HL-60/S4 treated with retinoic acid at 250 ng/mL for 4 days and 3 days (cell line): ENCODE measurements around the gene BMPR1A.
"Not testable (repeated sequence)": the region's sequence is repeated elsewhere in the genome, so short reads cannot be mapped to it uniquely, and the experiment has no call there.

Experiments used
- in situ Hi-C: fragments of 300-500 bp; cut with MboI; formaldehyde crosslinking; loops from 2 replicates; pipeline ENCODE4 v1.7.0; 2022; ENCODE audit warnings: low sequenced_read_pairs

BMPR1A gene

DNA sequence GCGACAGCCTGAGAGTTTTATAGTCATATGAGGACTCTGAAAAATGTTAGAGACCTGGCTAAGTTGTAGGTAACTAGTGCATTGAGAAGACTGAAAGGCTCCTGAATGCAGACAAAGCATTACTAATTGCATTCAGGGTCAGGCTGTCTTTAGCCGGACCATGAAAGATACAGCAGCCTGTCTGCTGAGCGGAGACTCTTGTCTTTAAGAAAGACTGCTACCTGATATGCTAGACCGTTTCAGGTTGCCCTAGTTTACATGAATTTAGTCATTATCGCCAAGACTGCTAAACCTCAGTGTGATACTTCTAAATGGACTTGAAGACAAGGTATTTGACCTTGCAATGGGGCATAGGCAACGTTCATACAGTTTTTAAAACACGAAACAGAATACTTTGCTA is 81.2 kb downstream of the BMPR1A start:
- in situ Hi-C loops: no loop called here

DNA sequence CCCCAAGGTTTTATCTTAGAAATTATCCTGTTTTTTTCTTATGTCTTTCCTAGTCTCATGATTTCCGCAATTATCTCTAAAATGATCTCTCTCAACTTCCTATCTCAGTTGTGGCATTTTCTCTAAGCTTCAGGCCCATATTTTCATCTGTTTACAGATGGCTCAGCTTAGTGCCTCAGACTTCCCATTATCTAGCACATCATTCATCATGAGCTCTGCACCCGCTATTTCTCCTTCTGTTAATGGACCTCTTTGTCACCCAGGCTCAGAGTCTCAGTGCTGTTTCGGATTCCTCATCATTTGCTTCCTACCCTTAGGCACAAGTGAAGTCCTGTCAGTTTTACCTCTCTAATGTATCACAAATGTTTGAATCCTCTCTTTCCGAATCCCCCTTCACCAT is 84.1 kb downstream of the BMPR1A start:
- in situ Hi-C loops: no loop called here

DNA sequence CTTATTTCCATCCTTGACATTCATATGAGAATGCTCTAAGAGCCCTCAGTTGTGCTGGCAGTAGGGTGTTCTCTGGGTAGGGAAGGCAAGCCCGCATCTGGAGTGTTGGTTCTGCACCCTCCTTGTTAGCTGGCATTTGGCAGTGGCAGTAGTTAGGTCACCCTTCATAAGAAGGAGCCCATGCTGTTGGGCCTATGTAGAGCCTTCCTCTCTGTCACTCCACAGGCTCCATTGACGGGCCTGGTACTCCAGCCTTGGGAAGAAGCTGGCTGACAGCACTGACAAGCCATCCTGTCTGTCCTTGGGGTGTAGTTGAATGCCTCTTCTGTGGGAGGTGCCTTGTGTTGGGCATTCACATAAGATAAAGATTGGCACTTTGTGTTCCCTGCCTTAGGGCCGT is 89.7 kb downstream of the BMPR1A start:
- in situ Hi-C loops: no loop called here

DNA sequence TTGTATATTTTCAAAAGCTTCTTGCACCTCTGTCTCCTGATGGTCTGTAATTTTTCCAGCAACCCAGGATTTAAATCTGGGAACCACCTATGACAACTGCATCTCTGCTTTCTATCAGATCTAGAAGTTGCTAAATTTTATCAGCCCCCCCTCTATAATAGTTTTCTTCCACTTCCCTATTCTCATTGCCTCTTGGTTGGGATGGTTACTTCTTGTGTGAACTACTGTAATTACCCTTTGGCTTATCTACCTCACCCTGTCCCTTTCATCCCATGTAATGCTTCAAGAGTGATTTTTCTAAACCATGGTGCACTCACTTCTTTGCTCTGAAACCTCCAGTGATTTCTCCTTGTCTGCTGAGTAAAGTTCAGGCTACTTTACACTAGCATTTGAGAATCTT is 92.3 kb downstream of the BMPR1A start:
- in situ Hi-C loops: no loop called here

DNA sequence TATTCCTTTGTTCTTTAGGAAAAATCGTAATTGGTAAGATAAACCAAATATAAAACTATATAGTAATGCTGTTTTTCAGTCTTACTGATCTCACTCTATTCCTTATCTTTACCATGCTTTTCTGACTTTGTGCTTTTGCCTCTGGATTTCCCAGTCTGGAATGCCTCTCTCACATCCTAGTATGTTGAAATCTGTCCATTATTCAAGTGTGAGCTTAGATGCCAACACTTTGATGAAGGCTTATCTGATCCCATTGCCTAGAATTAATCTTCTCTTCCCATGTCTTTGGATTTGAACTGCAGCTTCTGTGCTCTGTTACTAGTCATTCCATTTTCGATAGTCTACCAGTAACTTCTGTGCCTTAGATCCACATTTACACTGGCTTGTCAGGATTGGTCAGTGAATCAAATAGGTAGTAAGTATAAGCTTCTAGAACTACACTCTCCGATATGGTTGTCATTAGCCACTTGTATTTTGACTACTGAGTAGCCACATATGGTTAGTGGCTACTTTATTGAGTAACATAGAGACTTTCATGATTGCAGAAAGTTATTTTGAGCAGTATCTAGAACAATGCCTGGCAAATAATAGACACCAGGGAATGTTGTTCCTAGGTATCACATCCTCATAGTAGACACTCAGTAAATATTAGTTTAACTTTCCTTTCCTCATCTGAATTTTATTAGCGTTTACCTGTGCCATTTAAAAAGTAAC is 92.9 kb downstream of the BMPR1A start:
- in situ Hi-C loops: no loop called here

DNA sequence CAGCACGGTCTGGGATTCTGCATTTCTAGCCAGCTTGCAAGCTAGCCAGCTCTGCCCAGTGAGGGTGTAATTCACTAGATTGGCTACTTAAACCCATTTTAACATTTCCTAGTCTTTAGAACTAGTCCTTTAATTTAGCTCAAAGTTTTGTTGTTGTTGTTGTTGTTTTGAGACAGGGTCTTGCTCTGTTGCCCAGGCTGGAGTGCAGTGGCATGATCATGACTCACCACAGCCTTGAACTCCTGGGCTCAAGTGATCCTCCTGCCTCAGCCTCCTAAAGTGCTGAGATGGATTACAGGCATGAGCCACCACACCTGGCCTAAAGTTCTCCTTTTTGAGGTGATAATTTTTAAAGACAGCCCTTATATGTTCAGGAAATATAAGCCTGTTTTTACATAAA is 94.1 kb downstream of the BMPR1A start:
- in situ Hi-C loops: no loop called here

GRCh38 chr10:86851328-86852207 is 95.1 kb downstream of the BMPR1A start:
- in situ Hi-C loops: no loop called here

GRCh38 chr10:86853582-86853981 is 97.2 kb downstream of the BMPR1A start:
- in situ Hi-C loops: not testable (repeated sequence)

DNA sequence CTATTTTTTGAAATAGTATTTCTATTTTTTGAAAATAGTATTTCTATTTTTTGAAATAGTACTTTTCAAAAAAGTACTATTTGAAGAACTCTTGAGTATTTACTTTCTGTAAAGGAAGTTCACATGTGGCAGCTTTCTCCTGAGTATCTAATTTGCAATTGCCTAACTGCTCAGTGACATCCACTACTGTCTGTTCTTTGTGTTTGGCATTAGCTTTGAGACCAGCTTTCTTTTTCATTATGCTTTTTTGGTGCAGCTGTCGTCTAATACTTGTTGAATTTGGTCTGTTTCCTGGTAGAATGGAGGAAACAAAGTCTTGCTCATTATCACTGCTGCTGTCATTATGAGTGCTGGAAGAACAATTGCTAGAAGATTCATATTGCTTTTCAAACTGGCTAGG is 99.1 kb downstream of the BMPR1A start:
- in situ Hi-C loops: no loop called here

GRCh38 chr10:86856156-86856555 is 99.7 kb downstream of the BMPR1A start:
- in situ Hi-C loops: no loop called here

DNA sequence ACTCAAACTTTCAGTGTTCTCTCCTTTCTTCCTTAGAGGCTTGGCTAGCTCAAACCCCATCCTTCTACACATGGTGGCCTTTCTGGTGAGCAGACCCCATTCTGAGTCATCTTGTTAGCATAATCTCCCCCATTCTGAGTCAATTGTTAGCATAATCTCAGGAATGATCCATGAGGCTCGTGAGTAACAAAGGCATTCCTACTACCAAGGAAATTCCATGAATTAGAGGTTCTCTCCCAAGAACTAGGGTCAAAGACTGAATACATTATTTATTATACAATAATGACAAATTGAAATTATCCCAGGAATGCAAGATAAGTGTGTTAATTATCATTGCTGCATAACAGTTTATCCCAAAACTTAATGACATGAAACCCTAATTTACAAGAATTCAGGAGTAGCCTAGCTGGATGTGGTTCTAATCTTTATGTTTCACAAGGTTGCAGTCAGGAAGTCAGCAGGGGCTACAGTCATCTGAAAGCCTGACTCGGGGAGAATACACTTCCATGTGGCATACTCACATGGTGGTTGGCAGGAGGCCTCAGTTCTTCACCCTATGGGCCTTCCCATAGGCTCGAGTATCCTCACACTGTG is 100.8 kb downstream of the BMPR1A start:
- in situ Hi-C loops: no loop called here

- in situ Hi-C loops: no loop called here
Measured at GRCh38 chr10:86858011-86858410, 101.6 kb downstream of the BMPR1A start.

GRCh38 chr10:86861351-86861750 is 104.9 kb downstream of the BMPR1A start:
- in situ Hi-C loops: no loop called here

GRCh38 chr10:86862373-86862772 is 106.0 kb downstream of the BMPR1A start:
- in situ Hi-C loops: no loop called here

DNA sequence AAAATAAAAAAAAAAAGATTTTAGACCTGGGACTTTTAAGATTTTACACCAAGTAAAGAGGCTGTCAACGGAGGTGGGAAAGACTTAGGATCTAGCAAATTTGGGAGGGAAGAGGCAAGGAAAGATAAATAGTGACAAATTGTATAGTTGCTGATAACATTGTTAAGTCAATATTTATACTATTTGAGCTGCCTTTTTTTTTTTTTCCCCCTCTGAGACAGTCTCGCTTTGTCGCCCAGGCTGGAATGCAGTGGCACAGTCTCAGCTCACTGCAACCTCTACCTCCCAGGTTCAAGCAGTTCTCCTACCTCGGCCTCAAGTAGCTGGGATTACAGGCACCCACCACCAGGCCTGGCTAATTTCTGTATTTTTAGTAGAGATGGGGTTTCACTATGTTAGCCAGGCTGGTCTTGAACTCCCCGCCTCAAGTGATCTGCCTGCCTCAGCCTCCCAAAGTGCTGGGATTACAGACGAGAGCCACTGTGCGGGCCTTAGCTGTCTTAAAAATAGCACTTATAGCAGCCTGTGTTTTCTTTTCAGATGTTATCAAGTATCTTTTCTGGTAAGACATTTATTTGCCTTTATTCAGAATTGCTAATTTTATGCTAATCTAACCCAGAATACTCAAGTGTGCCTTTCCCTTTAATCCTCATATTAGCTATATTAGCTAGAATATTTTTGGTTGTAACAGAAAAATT is 106.5 kb downstream of the BMPR1A start:
- in situ Hi-C loops: no loop called here

- in situ Hi-C loops: no loop called here
Measured at GRCh38 chr10:86863484-86863842, 107.0 kb downstream of the BMPR1A start.

GRCh38 chr10:86865011-86865811 is 108.8 kb downstream of the BMPR1A start:
- in situ Hi-C loops: not testable (repeated sequence)

DNA sequence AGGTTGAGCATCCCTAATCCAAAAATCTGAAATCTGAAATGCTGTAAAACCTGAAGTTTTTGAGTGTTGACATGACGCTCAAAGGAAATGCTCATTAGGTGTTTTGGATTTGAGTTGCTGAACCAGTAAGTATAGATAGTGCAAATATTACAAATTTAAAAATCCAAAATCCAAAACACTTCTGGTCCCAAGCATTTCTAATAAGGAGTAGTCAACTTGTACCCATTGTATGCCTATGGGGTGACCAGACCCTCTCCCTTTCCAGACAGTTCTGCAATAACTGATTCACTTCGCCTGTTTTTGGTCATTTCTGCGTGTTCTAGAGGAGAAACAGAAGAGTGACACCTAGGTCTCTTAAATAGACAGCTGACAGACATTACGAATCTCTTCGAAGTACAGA is 110.7 kb downstream of the BMPR1A start:
- in situ Hi-C loops: no loop called here

GRCh38 chr10:86868353-86868752 is 111.9 kb downstream of the BMPR1A start:
- in situ Hi-C loops: no loop called here

- in situ Hi-C loops: no loop called here
Measured at GRCh38 chr10:86870679-86871078, 114.3 kb downstream of the BMPR1A start.
